ENCODE measurements around the gene SEC11A. TPM values are rescaled to one million over a fixed set of nuclear protein-coding genes. Genes with fewer than 3 reads are reported as not detected.

SEC11A gene
- polyA plus RNA-seq, 3 donors = 111 to 166 (median 154) TPM

DNA sequence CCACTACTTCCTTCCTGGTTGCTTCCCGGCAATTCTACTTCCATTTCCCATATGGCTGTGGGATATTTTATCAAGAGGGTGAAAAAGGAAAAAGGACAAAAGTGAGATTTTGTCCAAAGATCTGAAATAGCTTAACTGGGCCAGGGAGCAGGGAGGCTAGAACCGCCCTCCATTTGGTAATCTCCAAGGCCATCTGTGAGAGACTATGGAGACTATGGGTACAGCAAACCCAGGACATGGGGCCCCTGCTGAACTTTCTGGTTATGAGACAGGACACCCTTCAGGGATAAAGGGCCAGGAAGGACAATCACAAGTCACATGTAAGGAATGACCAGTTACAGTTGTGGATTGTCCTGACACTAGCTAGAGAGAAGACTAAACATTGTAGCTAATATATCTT, 90.8 kb downstream of the SEC11A start:
- intact Hi-C loops (cut with micrococcal nuclease) = no loop called here
- no peak overlapping the region for H3K27ac ChIP-seq (ENCODE audit: low read depth in 1 of 2, low read length in 2 of 2)
- no peak overlapping the region for H3K4me3 Mint-ChIP-seq
- H3K27me3 Mint-ChIP-seq (ENCODE audit: low read depth in 3 of 3) = peaks cover 0 to 3% (median 1%) of the 10 kb centered on the region in 3 donors
- H3K27me3 ChIP-seq (ENCODE audit: control insufficient read depth in 2 of 2, insufficient read depth in 2 of 2, low read length in 2 of 2) = no peaks in the 10 kb centered on the region
- H2AFZ ChIP-seq (ENCODE audit: insufficient read depth, low read depth, low read length, poor library complexity, severe bottlenecking) = no peak overlapping the region
- no peak overlapping the region for H3K9ac ChIP-seq (ENCODE audit: insufficient read depth, low read length, poor library complexity, severe bottlenecking)
- H3K4me3 ChIP-seq (replicated peaks in 1 of 3; ENCODE audit: low read depth in 2 of 3, low read length in 3 of 3) = no peak overlapping the region
- no peak for DNase-seq
- no peaks in the 10 kb centered on the region for H4K20me1 ChIP-seq (ENCODE audit: insufficient read depth, low read length)
- H3K4me2 ChIP-seq (replicated peaks; ENCODE audit: extremely low read depth, low read length, poor library complexity, severe bottlenecking) = no peak overlapping the region
- peaks cover 36% of the 10 kb centered on the region in 2 donors for H3K36me3 Mint-ChIP-seq
- H3K4me1 ChIP-seq (ENCODE audit: control insufficient read depth in 1 of 2, insufficient read depth in 2 of 2, low read length in 2 of 2) = peaks cover 0 to 3% of the 10 kb centered on the region in 2 donors
- H3K36me3 ChIP-seq (replicated peaks in 1 of 2; ENCODE audit: control insufficient read depth in 1 of 2, insufficient read depth in 2 of 2, low read length in 2 of 2) = peaks cover 13 to 25% of the 10 kb centered on the region in 2 donors
- H3K79me2 ChIP-seq (ENCODE audit: insufficient read depth, low read length) = no peaks in the 10 kb centered on the region
- H3K4me1 Mint-ChIP-seq = peaks cover 3% of the 10 kb centered on the region
- TF ChIP-seq, protein P1, sequence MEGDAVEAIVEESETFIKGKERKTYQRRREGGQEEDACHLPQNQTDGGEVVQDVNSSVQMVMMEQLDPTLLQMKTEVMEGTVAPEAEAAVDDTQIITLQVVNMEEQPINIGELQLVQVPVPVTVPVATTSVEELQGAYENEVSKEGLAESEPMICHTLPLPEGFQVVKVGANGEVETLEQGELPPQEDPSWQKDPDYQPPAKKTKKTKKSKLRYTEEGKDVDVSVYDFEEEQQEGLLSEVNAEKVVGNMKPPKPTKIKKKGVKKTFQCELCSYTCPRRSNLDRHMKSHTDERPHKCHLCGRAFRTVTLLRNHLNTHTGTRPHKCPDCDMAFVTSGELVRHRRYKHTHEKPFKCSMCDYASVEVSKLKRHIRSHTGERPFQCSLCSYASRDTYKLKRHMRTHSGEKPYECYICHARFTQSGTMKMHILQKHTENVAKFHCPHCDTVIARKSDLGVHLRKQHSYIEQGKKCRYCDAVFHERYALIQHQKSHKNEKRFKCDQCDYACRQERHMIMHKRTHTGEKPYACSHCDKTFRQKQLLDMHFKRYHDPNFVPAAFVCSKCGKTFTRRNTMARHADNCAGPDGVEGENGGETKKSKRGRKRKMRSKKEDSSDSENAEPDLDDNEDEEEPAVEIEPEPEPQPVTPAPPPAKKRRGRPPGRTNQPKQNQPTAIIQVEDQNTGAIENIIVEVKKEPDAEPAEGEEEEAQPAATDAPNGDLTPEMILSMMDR (IDR thresholded peaks at IDR 0.05) = no peak
- peaks cover 23 to 27% (median 26%) of the 10 kb centered on the region in 7 donors for H3K9me3 Mint-ChIP-seq
- WGBS (ENCODE audit: insufficient coverage) = 92% methylated on average over 1 of the region's 2 CpGs
- H3K9me3 ChIP-seq (replicated peaks in 1 of 2; ENCODE audit: control insufficient read depth in 1 of 2, insufficient read depth in 1 of 2, low read length in 2 of 2) = peaks cover 22 to 26% of the 10 kb centered on the region in 2 donors
- peak overlapping the region in 2 of 7 donors; percentile 9 to 11 for H3K27ac Mint-ChIP-seq

DNA sequence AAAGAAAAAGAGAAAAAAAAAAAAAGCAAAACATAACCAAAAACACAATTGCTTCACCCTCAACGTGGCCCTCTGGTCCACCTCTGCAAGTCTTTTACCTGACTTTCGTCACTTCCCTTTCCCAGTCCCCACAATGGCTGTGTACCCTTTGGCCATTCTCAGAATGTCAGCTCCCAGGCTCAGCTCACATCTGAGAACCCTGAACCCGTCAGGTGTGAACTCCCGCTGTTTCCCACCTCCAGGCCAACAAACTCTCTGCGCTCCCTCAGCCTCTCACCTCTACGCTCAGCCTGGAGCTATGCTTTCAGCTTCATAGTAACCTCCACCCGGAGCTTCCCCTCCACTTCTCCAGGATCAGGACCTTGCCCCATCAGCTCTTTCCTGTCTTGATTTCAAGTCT, 91.6 kb downstream of the SEC11A start:
- TF ChIP-seq, protein P1 (IDR thresholded peaks at IDR 0.05) = no peak
- H3K9ac ChIP-seq (ENCODE audit: insufficient read depth, low read length, poor library complexity, severe bottlenecking) = no peak overlapping the region
- H3K36me3 ChIP-seq (replicated peaks in 1 of 2; ENCODE audit: control insufficient read depth in 1 of 2, insufficient read depth in 2 of 2, low read length in 2 of 2) = peaks cover 13 to 25% of the 10 kb centered on the region in 2 donors
- intact Hi-C loops (cut with micrococcal nuclease) = no loop called here
- H3K4me2 ChIP-seq (replicated peaks; ENCODE audit: extremely low read depth, low read length, poor library complexity, severe bottlenecking) = no peak overlapping the region
- no peaks in the 10 kb centered on the region for H3K79me2 ChIP-seq (ENCODE audit: insufficient read depth, low read length)
- H3K27me3 ChIP-seq (ENCODE audit: control insufficient read depth in 2 of 2, insufficient read depth in 2 of 2, low read length in 2 of 2) = no peaks in the 10 kb centered on the region
- no peak overlapping the region for H3K4me3 ChIP-seq (replicated peaks in 1 of 3; ENCODE audit: low read depth in 2 of 3, low read length in 3 of 3)
- H4K20me1 ChIP-seq (ENCODE audit: insufficient read depth, low read length) = no peaks in the 10 kb centered on the region
- H3K9me3 ChIP-seq (replicated peaks in 1 of 2; ENCODE audit: control insufficient read depth in 1 of 2, insufficient read depth in 1 of 2, low read length in 2 of 2) = peaks cover 22 to 26% of the 10 kb centered on the region in 2 donors
- H3K4me3 Mint-ChIP-seq = no peak overlapping the region
- no peak overlapping the region for H2AFZ ChIP-seq (ENCODE audit: insufficient read depth, low read depth, low read length, poor library complexity, severe bottlenecking)
- H3K36me3 Mint-ChIP-seq = peaks cover 36% of the 10 kb centered on the region in 2 donors
- no peak for DNase-seq
- no peaks in the 10 kb centered on the region for H3K4me1 ChIP-seq (ENCODE audit: control insufficient read depth in 1 of 2, insufficient read depth in 2 of 2, low read length in 2 of 2)
- H3K4me1 Mint-ChIP-seq = peaks cover 2% of the 10 kb centered on the region
- WGBS (ENCODE audit: insufficient coverage) = 82% methylated on average over 6 of the region's 7 CpGs
- peaks cover 0 to 3% (median 1%) of the 10 kb centered on the region in 3 donors for H3K27me3 Mint-ChIP-seq (ENCODE audit: low read depth in 3 of 3)
- H3K27ac ChIP-seq (ENCODE audit: low read depth in 1 of 2, low read length in 2 of 2) = no peak overlapping the region
- peak overlapping the region in 1 of 7 donors; percentile 57 for H3K27ac Mint-ChIP-seq
- H3K9me3 Mint-ChIP-seq = peaks cover 24 to 29% (median 26%) of the 10 kb centered on the region in 7 donors

Measured in CD14-positive monocyte (primary cell).